Measurements from ENCODE around the gene HCFC2. TPM values are rescaled to one million over a fixed set of nuclear protein-coding genes. Genes with fewer than 3 reads are reported as not detected.

The HCFC2 gene
- total RNA-seq, 1 experiment from 2014 or later, result 9.4 TPM

- no peak for TF ChIP-seq CTCF (IDR thresholded peaks at IDR 0.05; ENCODE audit: unreplicated experiment)
- no peaks in the 10 kb centered on the region for H3K4me1 Mint-ChIP-seq (ENCODE audit: low read depth, unreplicated experiment)
- peaks cover 5% of the 10 kb centered on the region for H3K36me3 Mint-ChIP-seq (ENCODE audit: insufficient read depth, unreplicated experiment)
- H3K27ac Mint-ChIP-seq (ENCODE audit: unreplicated experiment), result no peak overlapping the region
- intact Hi-C loops (cut with micrococcal nuclease; ENCODE audit: unreplicated experiment), result no loop called here
- H3K9me3 Mint-ChIP-seq (ENCODE audit: low read depth, unreplicated experiment), result no peaks in the 10 kb centered on the region
- no peaks in the 10 kb centered on the region for H3K27me3 Mint-ChIP-seq (ENCODE audit: unreplicated experiment)
- no peak for DNase-seq
- BruUV-seq (replicated peaks), result no TSS peak
- CTCF ChIA-PET, result no interaction called here
- no peak overlapping the region for H3K4me3 Mint-ChIP-seq (ENCODE audit: low read depth, unreplicated experiment)
These were observed 30.0 kb downstream of the HCFC2 start for GRCh38 chr12:104094284-104094683.

GRCh38 chr12:104095289-104095688 is 31.0 kb downstream of the HCFC2 start:
- no peaks in the 10 kb centered on the region for H3K9me3 Mint-ChIP-seq (ENCODE audit: low read depth, unreplicated experiment)
- H3K4me3 Mint-ChIP-seq (ENCODE audit: low read depth, unreplicated experiment), result no peak overlapping the region
- no peaks in the 10 kb centered on the region for H3K27me3 Mint-ChIP-seq (ENCODE audit: unreplicated experiment)
- no peak for DNase-seq
- H3K4me1 Mint-ChIP-seq (ENCODE audit: low read depth, unreplicated experiment), result no peaks in the 10 kb centered on the region
- TF ChIP-seq CTCF (IDR thresholded peaks at IDR 0.05; ENCODE audit: unreplicated experiment), result no peak
- H3K36me3 Mint-ChIP-seq (ENCODE audit: insufficient read depth, unreplicated experiment), result peaks cover 5% of the 10 kb centered on the region
- H3K27ac Mint-ChIP-seq (ENCODE audit: unreplicated experiment), result no peak overlapping the region
- intact Hi-C loops (cut with micrococcal nuclease; ENCODE audit: unreplicated experiment), result loop anchor here (5.0 kb wide), 1 partner anchor 712 kb away; no protein-coding TSS in a partner anchor
- no TSS peak for BruUV-seq (replicated peaks)
- CTCF ChIA-PET, result no interaction called here

- Mint-ChIP-seq H3K9me3 (ENCODE audit: low read depth, unreplicated experiment) (no peaks in the 10 kb centered on the region), H3K27ac (ENCODE audit: unreplicated experiment) (no peak overlapping the region), H3K27me3 (ENCODE audit: unreplicated experiment) (no peaks in the 10 kb centered on the region), H3K36me3 (ENCODE audit: insufficient read depth, unreplicated experiment) (peaks cover 5% of the 10 kb centered on the region), H3K4me1 (ENCODE audit: low read depth, unreplicated experiment) (no peaks in the 10 kb centered on the region), H3K4me3 (ENCODE audit: low read depth, unreplicated experiment) (no peak overlapping the region)
- intact Hi-C loops (cut with micrococcal nuclease; ENCODE audit: unreplicated experiment), result loop anchor here (5.0 kb wide), 1 partner anchor 709 kb away; no protein-coding TSS in a partner anchor
- CTCF ChIA-PET, result interaction anchor here (1.7 kb wide), 1 partner anchor 11 kb away, joined by 6 read pairs; no protein-coding TSS in a partner anchor
- no peak for DNase-seq
- no peak for TF ChIP-seq CTCF (IDR thresholded peaks at IDR 0.05; ENCODE audit: unreplicated experiment)
- no TSS peak for BruUV-seq (replicated peaks)
These were observed 33.6 kb downstream of the HCFC2 start for GRCh38 chr12:104097954-104098353.

- CTCF ChIA-PET, result no interaction called here
- BruUV-seq (replicated peaks), result no TSS peak
- Mint-ChIP-seq H3K9me3 (ENCODE audit: low read depth, unreplicated experiment) (no peaks in the 10 kb centered on the region), H3K27ac (ENCODE audit: unreplicated experiment) (no peak overlapping the region), H3K27me3 (ENCODE audit: unreplicated experiment) (no peaks in the 10 kb centered on the region), H3K36me3 (ENCODE audit: insufficient read depth, unreplicated experiment) (no peaks in the 10 kb centered on the region), H3K4me3 (ENCODE audit: low read depth, unreplicated experiment) (no peak overlapping the region), H3K4me1 (ENCODE audit: low read depth, unreplicated experiment) (no peaks in the 10 kb centered on the region)
- intact Hi-C loops (cut with micrococcal nuclease; ENCODE audit: unreplicated experiment), result loop anchor here (5.0 to 10.0 kb wide), 3 partner anchors 138 to 528 kb away; partner anchors contain the start of gene TDG
- DNase-seq, result no peak
- no peak for TF ChIP-seq CTCF (IDR thresholded peaks at IDR 0.05; ENCODE audit: unreplicated experiment)
These were observed 41.1 kb downstream of the HCFC2 start for GRCh38 chr12:104105461-104105860.

Measured in Calu3 (cell line).